ENCODE results near the gene PRDM11. TPM values are rescaled to one million over a fixed set of nuclear protein-coding genes. Genes with fewer than 3 reads are reported as not detected.
A peak's percentile ranks its signal among the peaks of the same experiment; 100 is the strongest.

The PRDM11 gene
- total and polyA plus RNA-seq, 4 donors = 0.64 to 6.9 (median 2.8) TPM

DNA sequence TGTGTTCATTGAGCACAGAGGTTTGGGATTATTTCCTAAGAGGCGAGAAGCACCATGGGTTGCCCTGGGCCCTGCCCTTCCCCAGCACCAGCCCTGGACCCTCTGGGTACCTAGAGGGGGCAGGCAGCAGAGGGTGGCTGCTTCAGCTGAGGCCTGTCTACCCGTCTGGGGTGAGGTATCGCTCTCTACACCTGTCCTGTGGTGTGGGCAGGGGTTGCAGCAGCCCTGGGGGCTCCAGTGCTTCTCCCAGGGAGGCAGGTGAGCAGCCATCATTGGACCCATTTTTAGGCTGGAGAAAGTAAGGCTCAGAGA is 15.6 kb downstream of the PRDM11 start:
- Histone ChIP-seq H3K27ac (ENCODE audit: low read depth in 1 of 2, low read length in 2 of 2) (peak overlapping the region in 1 of 2 donors; percentile 5), H3K36me3 (ENCODE audit: control insufficient read depth in 4 of 4, insufficient read depth in 3 of 4, low read depth in 1 of 4, low read length in 3 of 4) (no peaks in the 10 kb centered on the region), H3K4me3 (ENCODE audit: low read depth in 1 of 3, low read length in 3 of 3) (no peak overlapping the region), H3K9ac (ENCODE audit: low read depth in 1 of 2, low read length in 2 of 2) (no peak overlapping the region), H3K9me3 (ENCODE audit: control insufficient read depth in 4 of 4, low read length in 3 of 4) (no peaks in the 10 kb centered on the region), H3K27me3 (ENCODE audit: control insufficient read depth in 4 of 4, insufficient read depth in 4 of 4, low read length in 3 of 4) (no peaks in the 10 kb centered on the region), H3K4me1 (ENCODE audit: control insufficient read depth in 4 of 4, insufficient read depth in 4 of 4, low read length in 3 of 4) (peaks cover 4 to 18% (median 14%) of the 10 kb centered on the region in 4 donors)
- TF ChIP-seq REST (IDR thresholded peaks at IDR 0.05) = no peak
- TF ChIP-seq NR2F2 (IDR thresholded peaks at IDR 0.05) = no peak
- no peak for TF ChIP-seq TAF1 (conservative IDR thresholded peaks at IDR 0.05)
- no peak for TF ChIP-seq FOXA1 (IDR thresholded peaks at IDR 0.05)
- TF ChIP-seq ATF3 (IDR thresholded peaks at IDR 0.05) = no peak
- TF ChIP-seq, protein P1, sequence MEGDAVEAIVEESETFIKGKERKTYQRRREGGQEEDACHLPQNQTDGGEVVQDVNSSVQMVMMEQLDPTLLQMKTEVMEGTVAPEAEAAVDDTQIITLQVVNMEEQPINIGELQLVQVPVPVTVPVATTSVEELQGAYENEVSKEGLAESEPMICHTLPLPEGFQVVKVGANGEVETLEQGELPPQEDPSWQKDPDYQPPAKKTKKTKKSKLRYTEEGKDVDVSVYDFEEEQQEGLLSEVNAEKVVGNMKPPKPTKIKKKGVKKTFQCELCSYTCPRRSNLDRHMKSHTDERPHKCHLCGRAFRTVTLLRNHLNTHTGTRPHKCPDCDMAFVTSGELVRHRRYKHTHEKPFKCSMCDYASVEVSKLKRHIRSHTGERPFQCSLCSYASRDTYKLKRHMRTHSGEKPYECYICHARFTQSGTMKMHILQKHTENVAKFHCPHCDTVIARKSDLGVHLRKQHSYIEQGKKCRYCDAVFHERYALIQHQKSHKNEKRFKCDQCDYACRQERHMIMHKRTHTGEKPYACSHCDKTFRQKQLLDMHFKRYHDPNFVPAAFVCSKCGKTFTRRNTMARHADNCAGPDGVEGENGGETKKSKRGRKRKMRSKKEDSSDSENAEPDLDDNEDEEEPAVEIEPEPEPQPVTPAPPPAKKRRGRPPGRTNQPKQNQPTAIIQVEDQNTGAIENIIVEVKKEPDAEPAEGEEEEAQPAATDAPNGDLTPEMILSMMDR (IDR thresholded peaks at IDR 0.05; ENCODE audit: low read depth, low read length, missing input control) = no peak
- no peak for TF ChIP-seq HNF4G (IDR thresholded peaks at IDR 0.05)
- TF ChIP-seq RAD21 (IDR thresholded peaks at IDR 0.05) = no peak
- DNase-seq (ENCODE audit: low spot score) = no peak
- 60% methylated on average over 3 of the region's 3 CpGs for WGBS

GRCh38 chr11:45162916-45163879 is 16.8 kb downstream of the PRDM11 start:
- WGBS = 94% methylated on average over 10 of the region's 10 CpGs

More at GRCh38 chr11:45162916-45163879, 16.8 kb downstream of the PRDM11 start:
- DNase-seq (ENCODE audit: low spot score) = no peak
- no peaks in the 10 kb centered on the region for H3K27me3 ChIP-seq (ENCODE audit: control insufficient read depth in 4 of 4, insufficient read depth in 4 of 4, low read length in 3 of 4)
- H3K27ac ChIP-seq (ENCODE audit: low read depth in 1 of 2, low read length in 2 of 2) = no peak overlapping the region
- H3K36me3 ChIP-seq (ENCODE audit: control insufficient read depth in 4 of 4, insufficient read depth in 3 of 4, low read depth in 1 of 4, low read length in 3 of 4) = no peaks in the 10 kb centered on the region
- no peaks in the 10 kb centered on the region for H3K9me3 ChIP-seq (ENCODE audit: control insufficient read depth in 4 of 4, low read length in 3 of 4)
- TF ChIP-seq EGR1 (IDR thresholded peaks at IDR 0.05; ENCODE audit: low read depth in 2 of 2) (no peak), MAX (IDR thresholded peaks at IDR 0.05) (no peak), FOXA2 (IDR thresholded peaks at IDR 0.05) (no peak), JUND (IDR thresholded peaks at IDR 0.05) (no peak), REST (IDR thresholded peaks at IDR 0.05) (no peak), RAD21 (IDR thresholded peaks at IDR 0.05) (no peak), RXRA (IDR thresholded peaks at IDR 0.05) (no peak), GABPA (IDR thresholded peaks at IDR 0.05 in 1 of 2, conservative IDR thresholded peaks at IDR 0.05 in 1 of 2) (no peak), NR2F2 (IDR thresholded peaks at IDR 0.05) (no peak), ATF3 (IDR thresholded peaks at IDR 0.05) (no peak)
- TF ChIP-seq, protein P1 (IDR thresholded peaks at IDR 0.05; ENCODE audit: low read depth, low read length, missing input control) = no peak
- peaks cover 4 to 18% (median 14%) of the 10 kb centered on the region in 4 donors for H3K4me1 ChIP-seq (ENCODE audit: control insufficient read depth in 4 of 4, insufficient read depth in 4 of 4, low read length in 3 of 4)
- H3K9ac ChIP-seq (ENCODE audit: low read depth in 1 of 2, low read length in 2 of 2) = no peak overlapping the region
- H3K4me3 ChIP-seq (ENCODE audit: low read depth in 1 of 3, low read length in 3 of 3) = no peak overlapping the region

Measured in liver (tissue), 9 donors.